IPS DF 6.9 (cell line): ENCODE data around the gene CACNB2.

Experiments used
- DNase-seq: peaks from one replicate; pipeline ENCODE4 v3.0.0-alpha.2; 2013; ENCODE audit warnings: low read depth, low spot score
- H3K27ac ChIP-seq: one replicate; pipeline ENCODE4 v1.5.1; 2013; ENCODE audit warnings: low read length, control low read depth
- H3K27me3 ChIP-seq: 2 replicates; pipeline ENCODE4 v1.6.1; 2013; ENCODE audit warnings: mild to moderate bottlenecking, low read length; ENCODE audit not compliant: control insufficient read depth, insufficient read depth
- H3K36me3 ChIP-seq: 2 replicates; pipeline ENCODE4 v1.6.1; 2013; ENCODE audit warnings: low read length; ENCODE audit not compliant: control insufficient read depth, insufficient read depth
- H3K4me1 ChIP-seq: 2 replicates; pipeline ENCODE4 v1.6.1; 2013; ENCODE audit warnings: low read length; ENCODE audit not compliant: control insufficient read depth, insufficient read depth
- H3K4me3 ChIP-seq: 2 replicates; pipeline ENCODE4 v1.5.1; 2013; ENCODE audit warnings: mild to moderate bottlenecking, low read length
- H3K9me3 ChIP-seq: 2 replicates; pipeline ENCODE4 v1.6.1; 2013; ENCODE audit warnings: low read length, inconsistent platforms; ENCODE audit not compliant: control insufficient read depth, insufficient read depth
- WGBS: extraction: QIAGEN DNeasy Blood & Tissue Kit; methylation state at CpG from one replicate; pipeline ENCODE4 v1.1.7; 2013; ENCODE audit warnings: mixed read lengths, missing lambda C conversion rate; ENCODE audit not compliant: insufficient read length, insufficient coverage; 5-methylcytosine and 5-hydroxymethylcytosine counted together

The CACNB2 gene

GRCh38 chr10:18397906-18398305 is 257.7 kb downstream of the CACNB2 start:
- H3K4me1 ChIP-seq = no peaks in the 10 kb centered on the region
- H3K27me3 ChIP-seq = no peaks in the 10 kb centered on the region
- no peaks in the 10 kb centered on the region for H3K36me3 ChIP-seq
- no peak for DNase-seq
- no CpG with 5 or more reads among the region's 5 CpGs for WGBS
- no peak overlapping the region for H3K27ac ChIP-seq
- H3K9me3 ChIP-seq = no peaks in the 10 kb centered on the region
- H3K4me3 ChIP-seq = no peak overlapping the region

- no CpG with 5 or more reads among the region's 3 CpGs for WGBS
- Histone ChIP-seq H3K27ac (no peak overlapping the region), H3K4me1 (no peaks in the 10 kb centered on the region), H3K9me3 (no peaks in the 10 kb centered on the region), H3K27me3 (no peaks in the 10 kb centered on the region), H3K36me3 (no peaks in the 10 kb centered on the region), H3K4me3 (no peak overlapping the region)
- DNase-seq = no peak
These were observed 258.9 kb downstream of the CACNB2 start for GRCh38 chr10:18399158-18399557.

GRCh38 chr10:18400201-18400905 is 260.1 kb downstream of the CACNB2 start:
- H3K36me3 ChIP-seq = no peaks in the 10 kb centered on the region
- H3K4me1 ChIP-seq = no peaks in the 10 kb centered on the region
- H3K27ac ChIP-seq = no peak overlapping the region
- H3K9me3 ChIP-seq = no peaks in the 10 kb centered on the region
- DNase-seq = no peak
- H3K27me3 ChIP-seq = no peaks in the 10 kb centered on the region
- no CpG with 5 or more reads among the region's 17 CpGs for WGBS
- peak overlapping the region; percentile 25; the same call in 1 of the 2 replicates for H3K4me3 ChIP-seq

GRCh38 chr10:18400906-18401245 is 260.7 kb downstream of the CACNB2 start:
- H3K27ac ChIP-seq = no peak overlapping the region
- no peaks in the 10 kb centered on the region for H3K27me3 ChIP-seq
- H3K36me3 ChIP-seq = no peaks in the 10 kb centered on the region
- H3K9me3 ChIP-seq = no peaks in the 10 kb centered on the region
- H3K4me1 ChIP-seq = no peaks in the 10 kb centered on the region
- peak overlapping the region; percentile 25; the same call in 1 of the 2 replicates for H3K4me3 ChIP-seq
- no peak for DNase-seq
- WGBS = no CpG with 5 or more reads among the region's 11 CpGs

- DNase-seq = no peak
- Histone ChIP-seq H3K4me1 (no peaks in the 10 kb centered on the region), H3K27me3 (no peaks in the 10 kb centered on the region), H3K36me3 (no peaks in the 10 kb centered on the region), H3K4me3 (no peak overlapping the region), H3K9me3 (no peaks in the 10 kb centered on the region), H3K27ac (no peak overlapping the region)
- no CpG with 5 or more reads among the region's 12 CpGs for WGBS
These were observed 261.4 kb downstream of the CACNB2 start for GRCh38 chr10:18401416-18402195.

GRCh38 chr10:18402853-18403252 is 262.6 kb downstream of the CACNB2 start:
- no peaks in the 10 kb centered on the region for H3K4me1 ChIP-seq
- H3K27ac ChIP-seq = no peak overlapping the region
- no peaks in the 10 kb centered on the region for H3K9me3 ChIP-seq
- H3K36me3 ChIP-seq = no peaks in the 10 kb centered on the region
- no CpG with 5 or more reads among the region's 3 CpGs for WGBS
- no peaks in the 10 kb centered on the region for H3K27me3 ChIP-seq
- no peak for DNase-seq
- no peak overlapping the region for H3K4me3 ChIP-seq

- Histone ChIP-seq H3K9me3 (no peaks in the 10 kb centered on the region), H3K4me3 (no peak overlapping the region), H3K36me3 (no peaks in the 10 kb centered on the region), H3K27ac (no peak overlapping the region), H3K4me1 (no peaks in the 10 kb centered on the region), H3K27me3 (no peaks in the 10 kb centered on the region)
- DNase-seq = no peak
- WGBS = no CpG with 5 or more reads among the region's 5 CpGs
These were observed 264.3 kb downstream of the CACNB2 start for GRCh38 chr10:18404530-18404929.

GRCh38 chr10:18406136-18406535 is 265.9 kb downstream of the CACNB2 start:
- no CpG with 5 or more reads among the region's 4 CpGs for WGBS
- Histone ChIP-seq H3K9me3 (no peaks in the 10 kb centered on the region), H3K4me3 (no peak overlapping the region), H3K27ac (no peak overlapping the region), H3K4me1 (no peaks in the 10 kb centered on the region), H3K36me3 (no peaks in the 10 kb centered on the region), H3K27me3 (no peaks in the 10 kb centered on the region)
- DNase-seq = no peak

- Histone ChIP-seq H3K4me1 (no peaks in the 10 kb centered on the region), H3K4me3 (no peak overlapping the region), H3K27me3 (no peaks in the 10 kb centered on the region), H3K36me3 (no peaks in the 10 kb centered on the region), H3K9me3 (no peaks in the 10 kb centered on the region), H3K27ac (no peak overlapping the region)
- DNase-seq = no peak
- WGBS = no CpG with 5 or more reads among the region's 4 CpGs
These were observed 269.6 kb downstream of the CACNB2 start for GRCh38 chr10:18409599-18410397.

GRCh38 chr10:18414061-18414460 is 273.8 kb downstream of the CACNB2 start:
- Histone ChIP-seq H3K27ac (no peak overlapping the region), H3K4me1 (no peaks in the 10 kb centered on the region), H3K36me3 (no peaks in the 10 kb centered on the region), H3K9me3 (no peaks in the 10 kb centered on the region), H3K27me3 (no peaks in the 10 kb centered on the region), H3K4me3 (no peak overlapping the region)
- no CpG with 5 or more reads among the region's 2 CpGs for WGBS
- DNase-seq = no peak
